Activated naive CD4-positive, alpha-beta T cell treated with Interleukin-2 at 50 U/mL for 16 hours (primary cell): ENCODE measurements around the gene NEUROD2.
A peak's percentile ranks its signal among the peaks of the same experiment; 100 is the strongest.

Experiments used
- DNase-seq: peaks from one replicate; pipeline ENCODE4 v3.0.0-alpha.2; 2020

Gene NEUROD2

DNA sequence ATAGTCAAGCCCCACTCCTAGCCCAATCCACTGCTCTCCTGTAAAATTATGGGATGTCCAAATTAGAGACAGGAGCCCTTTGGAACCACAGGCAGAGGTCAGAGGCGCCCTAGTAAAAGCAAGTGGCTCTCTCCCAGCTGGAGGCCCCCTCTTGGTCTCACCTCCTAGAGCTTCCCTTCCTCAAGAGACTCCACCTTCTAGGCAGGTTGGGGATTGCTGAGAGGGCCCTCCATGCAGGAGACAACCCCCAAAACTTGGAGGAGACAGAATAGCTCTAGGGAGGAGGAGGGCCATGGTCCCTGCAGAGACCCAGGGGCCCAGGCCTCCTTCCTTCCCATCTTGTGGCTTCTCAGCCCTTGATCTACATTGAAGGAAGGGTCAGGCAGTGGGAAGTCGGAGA is 29.4 kb downstream of the NEUROD2 start:
- DNase-seq: no peak

DNA sequence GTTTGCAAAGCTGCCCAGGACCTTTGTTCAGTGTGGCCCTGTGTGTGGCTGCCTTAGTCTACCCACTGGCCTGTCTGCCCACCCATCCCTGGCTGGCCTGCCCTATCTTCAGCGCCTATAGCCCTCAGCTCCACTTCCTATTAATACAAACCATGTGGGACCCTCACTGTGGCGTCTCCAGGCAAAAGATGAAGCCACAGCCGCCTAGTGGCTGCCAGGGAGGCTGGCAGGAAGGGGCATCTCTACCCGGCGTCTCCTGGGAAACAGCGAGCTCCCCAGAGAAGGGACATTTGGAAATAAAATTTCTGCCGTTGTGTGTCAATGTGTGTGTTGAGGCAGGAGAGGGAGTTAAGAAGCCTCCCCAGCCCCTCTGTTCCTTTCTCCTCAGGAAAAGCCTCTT is 31.5 kb downstream of the NEUROD2 start:
- no peak for DNase-seq

DNA sequence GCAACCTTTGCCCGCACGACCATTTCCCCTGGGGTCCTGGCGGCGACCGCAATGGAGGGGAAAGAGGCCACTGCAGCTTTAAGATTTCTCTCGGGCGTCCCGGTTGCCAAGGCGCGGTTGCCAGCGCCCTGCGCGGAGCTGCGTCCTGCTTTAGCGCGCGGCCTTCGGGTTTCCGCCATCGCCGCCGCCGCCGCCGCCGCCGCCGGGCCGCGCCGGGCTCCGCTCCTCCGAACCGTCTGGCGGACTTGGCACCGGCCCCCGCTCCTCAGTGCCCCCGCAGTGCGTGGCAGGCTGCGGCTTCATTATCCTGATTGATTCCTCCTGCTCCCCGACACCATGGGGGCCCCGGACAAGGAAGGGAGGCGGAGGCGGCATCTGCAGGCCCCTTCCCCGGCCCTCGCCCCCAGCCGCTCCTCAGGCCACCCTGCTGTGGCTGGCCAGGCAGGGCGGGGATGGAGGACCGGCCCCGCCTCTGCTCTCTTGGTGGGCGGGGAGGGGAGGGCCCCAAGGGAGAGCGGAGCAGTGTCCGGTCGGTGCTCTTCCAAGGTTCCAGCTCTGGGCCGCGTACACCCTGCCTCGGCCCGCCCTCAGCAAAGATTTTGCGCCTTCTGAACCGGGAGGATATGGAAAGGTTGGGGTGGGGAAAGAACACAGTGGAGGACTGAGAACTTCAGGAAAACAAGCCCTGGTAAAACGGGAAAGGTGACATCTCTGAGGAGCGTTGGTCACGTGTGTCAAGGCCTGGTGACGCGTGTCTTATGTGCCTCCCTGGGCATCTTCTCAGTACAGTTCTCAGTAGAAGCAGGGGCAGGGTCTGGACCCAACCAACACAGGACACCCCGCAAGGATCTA is 34.0 kb downstream of the NEUROD2 start:
- peak; percentile 18 for DNase-seq

- DNase-seq: no peak
Measured at GRCh38 chr17:39572121-39572520, 35.6 kb downstream of the NEUROD2 start.

DNA sequence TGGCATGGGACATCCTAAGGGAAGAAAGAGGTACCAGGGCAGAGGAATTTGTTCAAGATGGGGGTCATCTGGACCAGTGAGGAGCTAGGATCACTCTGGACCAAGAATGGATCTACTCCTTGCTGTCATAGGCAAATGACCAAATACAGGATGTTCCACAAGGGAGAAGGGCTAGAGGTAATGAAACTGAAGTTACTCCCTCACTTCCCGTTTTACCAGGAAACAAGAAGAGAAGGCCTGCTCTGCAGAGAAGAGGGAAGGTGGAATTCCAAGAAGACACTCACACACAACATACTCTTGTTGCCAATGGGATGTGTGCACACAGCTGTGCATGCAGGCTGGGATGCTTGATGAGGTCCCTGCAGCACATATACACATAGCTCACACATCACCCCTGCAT is 38.6 kb downstream of the NEUROD2 start:
- DNase-seq: no peak

DNA sequence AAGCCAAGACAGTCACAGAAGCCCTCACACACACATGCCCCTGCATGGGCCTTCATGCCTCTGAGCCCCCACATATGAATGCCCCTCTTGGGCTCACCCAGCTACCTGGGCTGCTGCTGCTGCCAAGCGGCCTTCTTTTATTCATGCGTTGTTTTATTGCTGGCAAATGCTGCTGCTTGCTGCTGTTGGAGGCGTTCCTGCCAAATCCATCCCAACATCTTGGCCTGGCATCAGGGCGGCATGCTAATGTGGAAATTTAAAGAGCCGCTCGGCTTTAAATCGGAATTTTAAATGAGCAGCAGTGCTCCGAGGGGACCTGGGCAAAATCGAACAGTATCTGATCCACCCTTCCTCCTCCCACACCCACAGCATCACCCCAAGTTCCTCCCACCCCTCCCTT is 39.0 kb downstream of the NEUROD2 start:
- no peak for DNase-seq

GRCh38 chr17:39566094-39566850 is 41.4 kb downstream of the NEUROD2 start:
- DNase-seq: no peak

DNA sequence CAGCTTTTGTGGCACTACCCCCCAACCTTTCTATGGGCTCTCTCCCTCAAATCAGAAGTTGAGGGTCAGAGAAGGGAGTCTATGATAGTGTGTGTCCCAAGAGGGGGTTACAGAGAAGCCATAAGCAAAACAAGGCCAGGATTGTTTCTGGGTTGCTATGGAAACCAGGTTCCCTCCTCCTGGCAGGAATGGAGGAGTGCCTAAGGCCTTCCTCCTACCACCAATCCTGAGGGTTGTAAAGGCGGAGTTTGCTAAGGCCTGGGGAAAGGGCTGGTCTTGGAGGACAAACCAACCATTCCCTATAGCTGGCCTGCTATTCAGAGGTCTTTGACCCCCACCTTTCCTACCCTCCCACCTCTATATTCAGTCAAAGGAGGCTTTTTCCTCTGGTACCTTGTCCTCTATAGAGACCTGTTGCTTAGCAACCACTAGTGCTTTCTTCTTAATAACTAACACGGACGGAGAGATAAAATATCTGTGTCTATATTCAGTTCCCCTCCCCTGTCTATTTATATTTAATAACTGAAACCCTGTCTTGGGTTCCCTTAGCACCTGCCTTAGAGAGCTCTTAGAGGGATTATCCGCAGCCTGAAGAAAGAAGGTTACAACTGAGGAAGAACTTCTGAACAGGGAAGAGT is 43.4 kb downstream of the NEUROD2 start:
- DNase-seq: no peak

GRCh38 chr17:39563476-39563875 is 44.2 kb downstream of the NEUROD2 start:
- no peak for DNase-seq

GRCh38 chr17:39562976-39563375 is 44.7 kb downstream of the NEUROD2 start:
- no peak for DNase-seq

DNA sequence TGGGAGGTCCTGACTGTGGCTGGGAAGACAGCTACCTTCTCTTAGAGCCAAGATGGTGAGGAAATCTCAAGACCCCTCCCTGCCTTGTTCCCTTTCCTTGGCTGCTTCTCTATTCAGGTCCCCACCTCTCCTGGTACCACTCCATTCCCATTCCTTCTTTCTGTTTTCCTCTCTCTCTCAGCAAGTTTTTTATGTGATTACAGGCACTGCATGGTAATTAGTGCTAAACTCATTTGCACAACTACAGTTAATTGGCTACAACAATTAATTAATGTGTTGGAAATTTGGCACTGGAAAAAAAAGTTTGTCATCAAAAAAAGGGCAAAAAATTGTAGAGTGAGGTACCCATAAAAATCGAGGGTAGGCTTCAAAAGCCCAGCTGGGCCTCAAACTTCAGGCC is 45.3 kb downstream of the NEUROD2 start:
- no peak for DNase-seq

DNA sequence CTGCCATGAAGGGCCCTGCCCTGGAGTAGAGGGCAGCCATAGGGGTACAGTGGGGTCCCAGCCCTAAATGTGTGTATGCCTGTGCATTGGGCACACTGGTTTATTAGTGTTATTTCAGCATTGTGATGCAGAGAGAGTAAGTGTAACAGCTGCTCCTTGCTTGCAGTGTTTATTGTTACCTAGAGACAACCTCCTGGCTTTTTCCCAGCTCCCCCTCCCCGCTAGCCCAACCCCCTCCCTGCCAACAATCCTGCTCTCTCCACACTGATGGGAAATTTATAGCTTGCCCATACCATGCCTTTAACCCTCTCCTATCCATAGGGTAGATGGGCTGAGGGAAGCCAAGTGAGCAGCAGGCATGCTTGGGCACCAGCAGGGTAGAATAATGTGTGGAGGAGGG is 51.3 kb downstream of the NEUROD2 start:
- DNase-seq: no peak

GRCh38 chr17:39555368-39555767 is 52.4 kb downstream of the NEUROD2 start:
- no peak for DNase-seq
